Measurements from ENCODE around the gene LDB2. TPM values are rescaled to one million over a fixed set of nuclear protein-coding genes. Genes with fewer than 3 reads are reported as not detected.

The LDB2 gene
- total RNA-seq, 1 donor from 2014 or later = 3.1 TPM

GRCh38 chr4:16669036-16669435 lies 229.4 kb downstream of the LDB2 start:
- Mint-ChIP-seq H3K4me3 (ENCODE audit: unreplicated experiment) (no peak overlapping the region), H3K9me3 (ENCODE audit: unreplicated experiment) (peaks cover 2% of the 10 kb centered on the region), H3K4me1 (ENCODE audit: low read depth, unreplicated experiment) (peaks cover 16% of the 10 kb centered on the region), H3K36me3 (ENCODE audit: unreplicated experiment) (no peaks in the 10 kb centered on the region), H3K27me3 (ENCODE audit: unreplicated experiment) (no peaks in the 10 kb centered on the region), H3K27ac (ENCODE audit: unreplicated experiment) (no peak overlapping the region)
- DNase-seq = no peak
- no peak for TF ChIP-seq CTCF (IDR thresholded peaks at IDR 0.05; ENCODE audit: partially characterized antibody, unreplicated experiment)

GRCh38 chr4:16668488-16668887 lies 230.0 kb downstream of the LDB2 start:
- H3K27me3 Mint-ChIP-seq (ENCODE audit: unreplicated experiment) = no peaks in the 10 kb centered on the region
- no peak for TF ChIP-seq CTCF (IDR thresholded peaks at IDR 0.05; ENCODE audit: partially characterized antibody, unreplicated experiment)
- H3K36me3 Mint-ChIP-seq (ENCODE audit: unreplicated experiment) = no peaks in the 10 kb centered on the region
- H3K4me3 Mint-ChIP-seq (ENCODE audit: unreplicated experiment) = no peak overlapping the region
- H3K9me3 Mint-ChIP-seq (ENCODE audit: unreplicated experiment) = peaks cover 2% of the 10 kb centered on the region
- peaks cover 11% of the 10 kb centered on the region for H3K4me1 Mint-ChIP-seq (ENCODE audit: low read depth, unreplicated experiment)
- DNase-seq = no peak
- H3K27ac Mint-ChIP-seq (ENCODE audit: unreplicated experiment) = peak overlapping the region; percentile 13

GRCh38 chr4:16667464-16667863 lies 231.0 kb downstream of the LDB2 start:
- no peak overlapping the region for H3K27ac Mint-ChIP-seq (ENCODE audit: unreplicated experiment)
- H3K9me3 Mint-ChIP-seq (ENCODE audit: unreplicated experiment) = no peaks in the 10 kb centered on the region
- DNase-seq = no peak
- peaks cover 8% of the 10 kb centered on the region for H3K4me1 Mint-ChIP-seq (ENCODE audit: low read depth, unreplicated experiment)
- H3K36me3 Mint-ChIP-seq (ENCODE audit: unreplicated experiment) = no peaks in the 10 kb centered on the region
- H3K27me3 Mint-ChIP-seq (ENCODE audit: unreplicated experiment) = no peaks in the 10 kb centered on the region
- TF ChIP-seq CTCF (IDR thresholded peaks at IDR 0.05; ENCODE audit: partially characterized antibody, unreplicated experiment) = no peak
- H3K4me3 Mint-ChIP-seq (ENCODE audit: unreplicated experiment) = no peak overlapping the region

GRCh38 chr4:16665942-16666551 lies 232.4 kb downstream of the LDB2 start:
- Mint-ChIP-seq H3K4me3 (ENCODE audit: unreplicated experiment) (no peak overlapping the region), H3K27me3 (ENCODE audit: unreplicated experiment) (no peaks in the 10 kb centered on the region), H3K4me1 (ENCODE audit: low read depth, unreplicated experiment) (no peaks in the 10 kb centered on the region), H3K36me3 (ENCODE audit: unreplicated experiment) (no peaks in the 10 kb centered on the region), H3K9me3 (ENCODE audit: unreplicated experiment) (no peaks in the 10 kb centered on the region), H3K27ac (ENCODE audit: unreplicated experiment) (no peak overlapping the region)
- DNase-seq = no peak
- no peak for TF ChIP-seq CTCF (IDR thresholded peaks at IDR 0.05; ENCODE audit: partially characterized antibody, unreplicated experiment)

GRCh38 chr4:16663732-16664131 lies 234.7 kb downstream of the LDB2 start:
- no peaks in the 10 kb centered on the region for H3K27me3 Mint-ChIP-seq (ENCODE audit: unreplicated experiment)
- TF ChIP-seq CTCF (IDR thresholded peaks at IDR 0.05; ENCODE audit: partially characterized antibody, unreplicated experiment) = no peak
- H3K9me3 Mint-ChIP-seq (ENCODE audit: unreplicated experiment) = no peaks in the 10 kb centered on the region
- no peak overlapping the region for H3K27ac Mint-ChIP-seq (ENCODE audit: unreplicated experiment)
- no peaks in the 10 kb centered on the region for H3K4me1 Mint-ChIP-seq (ENCODE audit: low read depth, unreplicated experiment)
- no peaks in the 10 kb centered on the region for H3K36me3 Mint-ChIP-seq (ENCODE audit: unreplicated experiment)
- H3K4me3 Mint-ChIP-seq (ENCODE audit: unreplicated experiment) = no peak overlapping the region
- no peak for DNase-seq

Data from glutamatergic neuron (in vitro differentiated cells).